ENCODE results near the gene CELF4. TPM values are rescaled to one million over a fixed set of nuclear protein-coding genes. Genes with fewer than 3 reads are reported as not detected.
A peak's percentile ranks its signal among the peaks of the same experiment; 100 is the strongest.

Gene CELF4
- total RNA-seq, 1 donor from 2014 or later, result 0.44 TPM

- H3K9me3 Mint-ChIP-seq (ENCODE audit: unreplicated experiment), result no peaks in the 10 kb centered on the region
- no peak for DNase-seq (ENCODE audit: low spot score)
Observed at GRCh38 chr18:37426586-37426985, 139.0 kb downstream of the CELF4 start.

GRCh38 chr18:37425222-37425621, 140.4 kb downstream of the CELF4 start:
- no peak for DNase-seq (ENCODE audit: low spot score)
- Mint-ChIP-seq H3K4me1 (ENCODE audit: unreplicated experiment) (no peaks in the 10 kb centered on the region), H3K27ac (ENCODE audit: unreplicated experiment) (no peak overlapping the region), H3K27me3 (ENCODE audit: unreplicated experiment) (peaks cover 12% of the 10 kb centered on the region), H3K4me3 (ENCODE audit: unreplicated experiment) (no peak overlapping the region), H3K9me3 (ENCODE audit: unreplicated experiment) (no peaks in the 10 kb centered on the region), H3K36me3 (ENCODE audit: low read depth, unreplicated experiment) (no peaks in the 10 kb centered on the region)
- no peak for TF ChIP-seq CTCF (IDR thresholded peaks at IDR 0.05; ENCODE audit: unreplicated experiment)

More at GRCh38 chr18:37426586-37426985, 139.0 kb downstream of the CELF4 start:
- Mint-ChIP-seq H3K4me1 (ENCODE audit: unreplicated experiment) (no peaks in the 10 kb centered on the region), H3K36me3 (ENCODE audit: low read depth, unreplicated experiment) (no peaks in the 10 kb centered on the region), H3K27ac (ENCODE audit: unreplicated experiment) (no peak overlapping the region), H3K4me3 (ENCODE audit: unreplicated experiment) (no peak overlapping the region), H3K27me3 (ENCODE audit: unreplicated experiment) (peaks cover 12% of the 10 kb centered on the region)
- no peak for TF ChIP-seq CTCF (IDR thresholded peaks at IDR 0.05; ENCODE audit: unreplicated experiment)

DNA sequence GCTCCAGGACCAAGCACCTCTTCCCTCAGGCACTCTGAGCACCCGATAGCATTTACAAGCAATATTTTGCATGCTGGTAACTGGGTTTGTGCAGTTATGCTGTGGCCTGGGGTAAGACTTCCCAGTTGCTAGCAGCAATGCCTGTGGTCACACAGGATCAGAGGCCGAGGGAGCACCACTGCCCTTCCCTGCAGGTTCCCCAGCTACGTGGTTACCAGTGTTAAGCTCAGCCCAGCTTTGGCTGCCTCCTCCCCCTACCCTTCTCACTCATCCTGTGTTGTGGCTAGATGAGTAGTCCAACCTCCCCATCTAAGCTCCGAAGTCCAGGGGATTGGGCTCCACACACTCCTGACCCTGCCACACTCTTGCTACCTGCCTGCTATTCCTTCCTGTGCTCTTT, 141.1 kb downstream of the CELF4 start:
- Mint-ChIP-seq H3K27me3 (ENCODE audit: unreplicated experiment) (peaks cover 12% of the 10 kb centered on the region), H3K9me3 (ENCODE audit: unreplicated experiment) (no peaks in the 10 kb centered on the region), H3K36me3 (ENCODE audit: low read depth, unreplicated experiment) (no peaks in the 10 kb centered on the region), H3K4me1 (ENCODE audit: unreplicated experiment) (no peaks in the 10 kb centered on the region), H3K27ac (ENCODE audit: unreplicated experiment) (no peak overlapping the region), H3K4me3 (ENCODE audit: unreplicated experiment) (no peak overlapping the region)
- DNase-seq (ENCODE audit: low spot score), result no peak
- TF ChIP-seq CTCF (IDR thresholded peaks at IDR 0.05; ENCODE audit: unreplicated experiment), result no peak

GRCh38 chr18:37422596-37422995, 143.0 kb downstream of the CELF4 start:
- Mint-ChIP-seq H3K27me3 (ENCODE audit: unreplicated experiment) (peaks cover 14% of the 10 kb centered on the region), H3K27ac (ENCODE audit: unreplicated experiment) (peak overlapping the region; percentile 25), H3K36me3 (ENCODE audit: low read depth, unreplicated experiment) (no peaks in the 10 kb centered on the region), H3K9me3 (ENCODE audit: unreplicated experiment) (no peaks in the 10 kb centered on the region), H3K4me1 (ENCODE audit: unreplicated experiment) (no peaks in the 10 kb centered on the region), H3K4me3 (ENCODE audit: unreplicated experiment) (no peak overlapping the region)
- TF ChIP-seq CTCF (IDR thresholded peaks at IDR 0.05; ENCODE audit: unreplicated experiment), result no peak
- DNase-seq (ENCODE audit: low spot score), result no peak

- Mint-ChIP-seq H3K4me1 (ENCODE audit: unreplicated experiment) (no peaks in the 10 kb centered on the region), H3K27me3 (ENCODE audit: unreplicated experiment) (peaks cover 14% of the 10 kb centered on the region), H3K36me3 (ENCODE audit: low read depth, unreplicated experiment) (no peaks in the 10 kb centered on the region), H3K4me3 (ENCODE audit: unreplicated experiment) (no peak overlapping the region), H3K27ac (ENCODE audit: unreplicated experiment) (no peak overlapping the region), H3K9me3 (ENCODE audit: unreplicated experiment) (no peaks in the 10 kb centered on the region)
- no peak for DNase-seq (ENCODE audit: low spot score)
- TF ChIP-seq CTCF (IDR thresholded peaks at IDR 0.05; ENCODE audit: unreplicated experiment), result no peak
Observed at GRCh38 chr18:37422116-37422515, 143.5 kb downstream of the CELF4 start.

Data from endothelial cell (in vitro differentiated cells).